Activated T-helper 1 cell treated with anti-CD3 and anti-CD28 coated beads, Interleukin-12 subunit alpha, Interleukin-12 subunit beta, Interleukin-2, Interleukin-4 antibody, amounts not matched to agents 30 ng/mL and 10 ng/mL and 1 ng/mL, durations not matched to agents 14 hours and 24 hours and 36 hours (primary cell): ENCODE results near the gene FAM83F. TPM values are rescaled to one million over a fixed set of nuclear protein-coding genes. Genes with fewer than 3 reads are reported as not detected.
A peak's percentile ranks its signal among the peaks of the same experiment; 100 is the strongest.

ENCODE experiments used
- DNase-seq: peaks from one replicate; pipeline ENCODE4 v3.0.0; 2021; ENCODE audit warnings: low spot score
- H3K27ac Mint-ChIP-seq: one replicate; pipeline ENCODE4 v1.8.0; 2021; ENCODE audit warnings: mild to moderate bottlenecking, mixed read lengths
- H3K27me3 Mint-ChIP-seq: one replicate; pipeline ENCODE4 v1.8.0; 2022; ENCODE audit warnings: mild to moderate bottlenecking, moderate library complexity, mixed read lengths; ENCODE audit not compliant: insufficient read depth
- H3K36me3 Mint-ChIP-seq: one replicate; pipeline ENCODE4 v1.8.0; 2021; ENCODE audit warnings: low read depth, mixed read lengths
- H3K4me1 Mint-ChIP-seq: one replicate; pipeline ENCODE4 v1.8.0; 2021; ENCODE audit warnings: low read depth, mixed read lengths
- H3K4me3 Mint-ChIP-seq: one replicate; pipeline ENCODE4 v1.8.0; 2021; ENCODE audit warnings: mild to moderate bottlenecking, moderate library complexity, mixed read lengths
- H3K9me3 Mint-ChIP-seq: one replicate; pipeline ENCODE4 v1.8.0; 2021; ENCODE audit warnings: mixed read lengths
- intact Hi-C: fragments of 100-400 bp; cut with micrococcal nuclease; formaldehyde crosslinking; loops from one replicate; pipeline ENCODE4 v1.15.1; 2024
- total RNA-seq: library from RNA; stranded (reverse); gene quantifications from 2 replicates; pipeline ENCODE4 v1.2.3, GENCODE V29; 2022

The FAM83F gene
- total RNA-seq, 1 donor from 2014 or later, result 0.39 TPM

DNA sequence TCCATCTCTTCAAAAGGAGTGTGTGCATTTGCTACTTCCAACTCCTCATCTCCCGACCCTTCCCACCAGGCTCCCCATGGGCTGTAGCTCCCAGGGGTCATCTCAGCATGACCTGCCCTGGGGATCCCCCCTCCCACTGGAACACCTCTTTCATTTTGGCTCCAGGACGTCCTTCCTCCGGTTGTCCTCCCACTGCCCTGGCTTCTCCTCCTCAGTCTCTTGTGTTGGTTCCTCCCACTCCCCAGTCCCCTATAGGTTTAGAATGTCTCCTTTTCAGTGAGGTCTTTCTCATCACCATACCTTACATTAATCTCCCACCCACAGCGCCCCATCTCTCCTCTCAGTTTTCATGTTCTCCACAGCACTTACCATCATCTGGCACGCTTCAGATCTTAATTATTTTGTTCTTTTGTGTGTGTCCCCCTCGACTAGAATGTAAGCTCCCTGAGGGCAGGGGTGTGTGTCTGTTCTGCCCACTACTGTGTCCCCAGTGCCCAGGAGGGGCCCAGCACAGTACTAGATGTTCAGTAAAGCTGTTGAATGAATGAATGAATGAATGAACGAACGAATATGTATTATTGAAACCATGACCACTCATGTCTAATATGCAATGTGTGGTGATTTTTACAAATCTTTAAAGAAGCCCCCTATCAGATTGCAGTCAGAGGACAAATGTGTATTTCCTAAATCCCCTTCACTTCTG, 36.6 kb upstream of the FAM83F start:
- H3K4me3 Mint-ChIP-seq, result no peak overlapping the region
- H3K27me3 Mint-ChIP-seq, result no peaks in the 10 kb centered on the region
- intact Hi-C loops, result no loop called here
- no peaks in the 10 kb centered on the region for H3K9me3 Mint-ChIP-seq
- peaks cover 82% of the 10 kb centered on the region for H3K4me1 Mint-ChIP-seq
- H3K27ac Mint-ChIP-seq, result peak overlapping the region; percentile 15
- no peak for DNase-seq
- peaks cover 67% of the 10 kb centered on the region for H3K36me3 Mint-ChIP-seq

DNA sequence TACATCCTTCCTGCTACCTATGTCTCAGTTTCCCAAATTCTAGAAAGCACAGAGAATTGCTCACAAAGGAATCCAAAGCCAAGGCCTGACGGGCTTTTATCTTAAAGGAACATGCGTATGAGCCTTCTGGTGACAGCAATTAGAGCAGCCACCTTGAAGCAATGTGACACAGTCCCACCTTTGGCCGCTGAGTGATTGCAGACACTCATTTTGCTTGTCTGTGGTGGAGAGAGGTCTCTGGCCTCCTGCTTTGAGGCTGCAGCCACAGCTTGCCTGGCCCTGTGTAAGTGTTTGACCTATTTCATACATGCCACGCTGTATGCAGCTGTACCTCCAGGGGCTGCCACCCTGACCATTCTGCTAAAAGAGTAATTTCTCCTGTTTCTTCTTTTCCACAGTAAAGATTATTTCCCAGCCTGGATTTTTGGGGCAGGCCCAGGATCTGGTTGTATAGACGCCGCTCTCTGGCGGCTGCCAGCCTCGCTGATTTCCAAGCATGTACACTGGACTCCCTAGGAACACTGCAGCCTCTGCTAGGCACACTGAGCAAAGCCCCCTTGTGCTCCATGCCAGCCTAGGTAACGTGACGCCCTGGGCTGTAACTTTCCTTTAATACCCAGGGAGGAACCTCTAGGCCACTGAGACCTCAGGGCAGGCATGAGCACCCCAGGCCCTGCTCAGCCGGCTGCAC, 35.7 kb upstream of the FAM83F start:
- intact Hi-C loops, result loop anchor here (1.0 kb wide), 1 partner anchor 8 kb away; no protein-coding TSS in a partner anchor
- no peaks in the 10 kb centered on the region for H3K27me3 Mint-ChIP-seq
- DNase-seq, result no peak
- peaks cover 66% of the 10 kb centered on the region for H3K36me3 Mint-ChIP-seq
- H3K27ac Mint-ChIP-seq, result peak overlapping the region; percentile 55
- no peaks in the 10 kb centered on the region for H3K9me3 Mint-ChIP-seq
- H3K4me1 Mint-ChIP-seq, result peaks cover 72% of the 10 kb centered on the region
- H3K4me3 Mint-ChIP-seq, result peak overlapping the region; percentile 32

DNA sequence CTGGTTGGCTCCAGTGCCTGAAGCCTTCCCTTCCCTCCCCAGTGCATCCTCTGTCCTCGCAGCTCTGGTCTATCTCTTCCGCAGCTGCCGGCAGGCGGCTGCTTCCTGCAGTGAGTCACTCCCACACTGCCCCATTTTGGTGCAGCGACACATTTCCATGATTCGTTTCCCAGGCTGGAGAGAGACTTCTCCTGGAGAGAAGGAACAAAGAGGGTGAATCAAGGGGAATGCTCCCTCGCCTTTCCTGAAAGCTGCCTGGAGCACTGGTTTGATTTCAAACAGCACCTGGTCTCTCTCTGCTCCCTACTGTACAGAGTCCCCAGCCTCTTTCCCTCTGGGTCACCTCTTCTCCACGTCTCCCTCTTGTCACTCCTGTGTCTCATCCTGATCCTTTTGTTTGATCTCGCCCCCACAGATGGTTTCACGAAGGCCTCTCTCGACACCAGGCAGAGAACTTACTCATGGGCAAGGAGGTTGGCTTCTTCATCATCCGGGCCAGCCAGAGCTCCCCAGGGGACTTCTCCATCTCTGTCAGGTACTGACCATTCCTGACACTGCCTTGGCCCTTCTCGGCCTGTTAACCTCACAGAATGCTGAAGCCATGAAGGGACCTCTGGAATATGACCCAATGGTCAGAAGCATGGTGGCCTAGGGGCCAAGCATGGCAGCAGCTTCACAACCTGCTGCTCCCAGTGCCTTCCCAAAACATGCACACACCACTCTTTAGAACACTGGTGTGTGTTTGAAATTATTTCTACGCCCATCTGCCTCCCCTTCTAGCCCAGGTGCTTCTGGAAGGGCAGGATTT, 34.9 kb upstream of the FAM83F start, which contains the start of gene TMA7B:
TSS of gene TMA7B (plus strand) at position 758 of the 808 bp plus-strand sequence. CDS start 3,978 bp downstream, outside the sequence.
- no peaks in the 10 kb centered on the region for H3K9me3 Mint-ChIP-seq
- H3K4me3 Mint-ChIP-seq, result peak within 1 kb of the TSS; percentile 73
- H3K4me1 Mint-ChIP-seq, result peaks cover 66% of the 10 kb centered on the region
- intact Hi-C loops, result loop anchor here (1.0 to 5.0 kb wide), 3 partner anchors 9 to 33 kb away; no protein-coding TSS in a partner anchor
- H3K36me3 Mint-ChIP-seq, result peaks cover 70% of the 10 kb centered on the region
- peak within 1 kb of the TSS; percentile 92 for H3K27ac Mint-ChIP-seq
- peak; percentile 19 for DNase-seq
- H3K27me3 Mint-ChIP-seq, result no peaks in the 10 kb centered on the region

DNA sequence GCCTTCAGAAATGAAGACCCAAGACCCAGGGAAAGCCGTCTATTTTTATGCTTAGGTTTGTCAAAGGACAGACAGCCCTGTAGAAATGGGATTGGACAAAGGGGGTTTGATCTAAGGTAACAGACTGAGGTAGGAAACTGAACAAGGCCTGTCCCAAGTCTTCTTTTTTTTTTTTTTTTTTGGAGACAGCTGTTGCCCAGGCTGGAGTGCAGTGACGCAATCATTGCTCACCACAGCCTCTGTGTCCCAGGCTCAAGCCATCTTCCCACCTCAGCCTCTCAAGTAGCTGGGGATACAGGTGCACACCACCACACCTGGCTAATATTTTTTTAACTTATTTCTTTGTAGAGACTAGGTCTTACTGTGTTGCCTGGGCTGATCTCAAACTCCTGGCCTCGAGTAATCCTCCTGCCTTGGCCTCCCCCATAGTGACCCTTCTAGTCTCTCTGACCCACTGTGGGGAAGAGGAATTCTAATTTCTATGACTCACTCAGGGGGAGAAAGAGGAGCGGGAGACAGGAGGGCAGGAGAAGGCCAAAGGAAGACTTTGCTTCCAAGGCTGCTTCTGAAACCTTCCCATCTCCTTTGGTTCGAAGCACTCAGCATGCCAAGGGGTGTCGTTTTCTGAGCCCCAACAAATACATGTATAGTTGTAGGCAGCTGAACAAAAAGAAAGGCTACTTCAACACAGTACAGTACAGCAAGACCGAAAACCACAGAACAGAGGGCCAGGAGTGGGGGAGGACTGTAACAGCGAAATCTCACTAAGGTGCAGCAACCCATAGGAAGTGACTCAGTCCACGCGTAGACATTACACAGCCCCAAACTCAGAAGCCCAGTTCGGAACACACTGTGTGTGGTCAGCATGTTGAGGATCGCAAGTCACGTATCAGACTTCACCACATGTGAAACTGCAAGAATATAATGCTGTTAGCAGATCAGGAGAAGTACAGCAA, 33.7 kb upstream of the FAM83F start:
- peak overlapping the region; percentile 73 for H3K4me3 Mint-ChIP-seq
- intact Hi-C loops, result loop anchor here (1.0 to 5.0 kb wide), 6 partner anchors 20 to 187 kb away; partner anchors contain the start of gene GRAP2
- peaks cover 68% of the 10 kb centered on the region for H3K36me3 Mint-ChIP-seq
- no peaks in the 10 kb centered on the region for H3K27me3 Mint-ChIP-seq
- H3K9me3 Mint-ChIP-seq, result no peaks in the 10 kb centered on the region
- peak overlapping the region; percentile 92 for H3K27ac Mint-ChIP-seq
- peaks cover 54% of the 10 kb centered on the region for H3K4me1 Mint-ChIP-seq
- DNase-seq, result peak; percentile 71

DNA sequence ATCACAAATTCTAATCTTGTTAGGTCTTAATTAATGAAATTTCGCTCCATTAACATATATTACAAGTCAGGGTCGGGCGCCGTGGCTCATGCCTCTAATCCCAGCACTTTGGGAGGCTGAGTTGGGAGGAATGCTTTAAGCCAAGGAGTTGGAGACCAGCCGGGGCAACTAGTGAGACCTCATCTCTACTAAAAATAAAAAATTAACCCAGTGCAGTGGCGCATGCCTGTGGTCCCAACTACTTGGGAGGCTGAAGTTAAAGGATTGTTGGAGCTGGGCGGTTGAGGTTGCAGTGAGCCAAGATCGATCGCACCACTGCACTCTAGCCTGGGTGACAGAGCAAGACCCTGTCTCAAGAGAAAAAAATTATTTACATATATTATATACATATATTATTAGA, 32.7 kb upstream of the FAM83F start:
- H3K36me3 Mint-ChIP-seq, result peaks cover 71% of the 10 kb centered on the region
- peaks cover 50% of the 10 kb centered on the region for H3K4me1 Mint-ChIP-seq
- H3K4me3 Mint-ChIP-seq, result no peak overlapping the region
- no peaks in the 10 kb centered on the region for H3K27me3 Mint-ChIP-seq
- no peak for DNase-seq
- peak overlapping the region; percentile 92 for H3K27ac Mint-ChIP-seq
- intact Hi-C loops, result loop anchor here (5.0 kb wide), 1 partner anchor 35 kb away; no protein-coding TSS in a partner anchor
- no peaks in the 10 kb centered on the region for H3K9me3 Mint-ChIP-seq

DNA sequence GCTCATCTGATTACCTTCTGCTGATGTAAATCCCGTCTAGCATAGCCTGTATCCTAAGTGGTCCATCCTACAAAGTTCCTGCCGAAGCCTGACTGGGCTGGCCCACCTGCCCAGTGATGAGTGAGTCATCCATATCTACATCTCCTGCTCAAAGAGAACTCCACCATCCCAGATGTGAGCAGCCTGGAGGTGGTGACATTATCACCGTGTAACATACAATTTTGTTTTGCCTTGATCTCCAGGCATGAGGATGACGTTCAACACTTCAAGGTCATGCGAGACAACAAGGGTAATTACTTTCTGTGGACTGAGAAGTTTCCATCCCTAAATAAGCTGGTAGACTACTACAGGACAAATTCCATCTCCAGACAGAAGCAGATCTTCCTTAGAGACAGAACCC, 29.0 kb upstream of the FAM83F start:
- no peaks in the 10 kb centered on the region for H3K9me3 Mint-ChIP-seq
- H3K36me3 Mint-ChIP-seq, result peaks cover 61% of the 10 kb centered on the region
- H3K27me3 Mint-ChIP-seq, result no peaks in the 10 kb centered on the region
- no peak overlapping the region for H3K27ac Mint-ChIP-seq
- DNase-seq, result no peak
- H3K4me3 Mint-ChIP-seq, result no peak overlapping the region
- H3K4me1 Mint-ChIP-seq, result peaks cover 14% of the 10 kb centered on the region
- intact Hi-C loops, result no loop called here

DNA sequence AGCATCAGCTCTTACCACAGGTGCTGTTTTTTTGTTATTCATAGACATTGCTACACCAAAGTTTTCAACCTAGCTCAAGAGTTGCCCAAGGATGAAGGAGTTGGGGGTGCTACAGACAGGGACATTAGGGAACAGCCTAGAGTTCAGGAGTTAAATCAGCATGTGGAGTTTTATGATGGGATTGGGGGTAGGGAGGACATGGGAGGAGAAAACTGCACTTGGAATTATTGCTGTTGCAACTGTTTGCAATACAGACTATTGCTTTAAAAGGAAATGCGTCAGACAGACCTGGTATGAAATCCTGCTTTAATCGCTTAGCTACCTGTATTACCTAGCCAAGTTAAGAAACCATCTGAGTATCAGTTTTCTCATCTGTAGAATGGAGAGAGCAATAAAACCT, 28.3 kb upstream of the FAM83F start:
- H3K4me1 Mint-ChIP-seq, result peaks cover 7% of the 10 kb centered on the region
- no peak overlapping the region for H3K4me3 Mint-ChIP-seq
- H3K27me3 Mint-ChIP-seq, result no peaks in the 10 kb centered on the region
- no peak overlapping the region for H3K27ac Mint-ChIP-seq
- no peaks in the 10 kb centered on the region for H3K9me3 Mint-ChIP-seq
- no peak for DNase-seq
- H3K36me3 Mint-ChIP-seq, result peaks cover 56% of the 10 kb centered on the region
- intact Hi-C loops, result no loop called here

GRCh38 chr22:39967103-39967829, 27.5 kb upstream of the FAM83F start:
- intact Hi-C loops, result no loop called here
- peaks cover 55% of the 10 kb centered on the region for H3K36me3 Mint-ChIP-seq
- DNase-seq, result no peak
- no peak overlapping the region for H3K4me3 Mint-ChIP-seq
- H3K27me3 Mint-ChIP-seq, result no peaks in the 10 kb centered on the region
- no peaks in the 10 kb centered on the region for H3K4me1 Mint-ChIP-seq
- H3K27ac Mint-ChIP-seq, result no peak overlapping the region
- no peaks in the 10 kb centered on the region for H3K9me3 Mint-ChIP-seq

- Mint-ChIP-seq H3K36me3 (peaks cover 59% of the 10 kb centered on the region), H3K4me1 (no peaks in the 10 kb centered on the region), H3K4me3 (no peak overlapping the region), H3K27me3 (no peaks in the 10 kb centered on the region), H3K27ac (no peak overlapping the region), H3K9me3 (no peaks in the 10 kb centered on the region)
- DNase-seq, result no peak
- intact Hi-C loops, result no loop called here
Observed at GRCh38 chr22:39967996-39968972, 26.5 kb upstream of the FAM83F start.

GRCh38 chr22:39970742-39971141, 24.0 kb upstream of the FAM83F start:
- intact Hi-C loops, result no loop called here
- no peaks in the 10 kb centered on the region for H3K4me1 Mint-ChIP-seq
- H3K27ac Mint-ChIP-seq, result no peak overlapping the region
- no peak for DNase-seq
- H3K4me3 Mint-ChIP-seq, result no peak overlapping the region
- H3K36me3 Mint-ChIP-seq, result peaks cover 53% of the 10 kb centered on the region
- H3K9me3 Mint-ChIP-seq, result no peaks in the 10 kb centered on the region
- no peaks in the 10 kb centered on the region for H3K27me3 Mint-ChIP-seq

- no peaks in the 10 kb centered on the region for H3K4me1 Mint-ChIP-seq
- H3K9me3 Mint-ChIP-seq, result no peaks in the 10 kb centered on the region
- no peak overlapping the region for H3K27ac Mint-ChIP-seq
- H3K27me3 Mint-ChIP-seq, result no peaks in the 10 kb centered on the region
- intact Hi-C loops, result no loop called here
- no peak for DNase-seq
- H3K36me3 Mint-ChIP-seq, result peaks cover 48% of the 10 kb centered on the region
- no peak overlapping the region for H3K4me3 Mint-ChIP-seq
Observed at GRCh38 chr22:39972641-39973040, 22.1 kb upstream of the FAM83F start.
